Spinal cord (tissue), 10 donors: Measurements from ENCODE around the gene EIF3I. TPM values are rescaled to one million over a fixed set of nuclear protein-coding genes. Genes with fewer than 3 reads are reported as not detected.

Experiments used
- DNase-seq, 6 donors: peaks; one replicate each; pipeline versions ENCODE4 v3.0.0 to v3.0.0-alpha.2; 2013 to 2015; ENCODE audit warnings: low spot score in 6 of 6, low read depth in 4 of 6
- H3K27ac ChIP-seq: one replicate; pipeline ENCODE4 v1.5.1; 2013; ENCODE audit warnings: low read depth, low read length, control low read depth
- H3K27me3 ChIP-seq: one replicate; pipeline ENCODE4 v1.6.1; 2013; ENCODE audit warnings: low read length; ENCODE audit not compliant: control insufficient read depth, insufficient read depth
- H3K36me3 ChIP-seq: one replicate; pipeline ENCODE4 v1.6.1; 2013; ENCODE audit warnings: low read length; ENCODE audit not compliant: control insufficient read depth, insufficient read depth
- H3K4me1 ChIP-seq: one replicate; pipeline ENCODE4 v1.6.1; 2013; ENCODE audit warnings: low read length; ENCODE audit not compliant: control insufficient read depth, insufficient read depth
- H3K4me3 ChIP-seq: one replicate; pipeline ENCODE4 v1.5.1; 2013; ENCODE audit warnings: low read depth, low read length, control low read depth
- H3K9me3 ChIP-seq: one replicate; pipeline ENCODE4 v1.6.1; 2013; ENCODE audit warnings: low read length; ENCODE audit not compliant: control insufficient read depth, insufficient read depth
- WGBS: methylation state at CpG from one replicate; pipeline ENCODE4 v1.1.5; 2013; ENCODE audit warnings: missing lambda C conversion rate; ENCODE audit not compliant: insufficient coverage; 5-methylcytosine and 5-hydroxymethylcytosine counted together
- polyA plus RNA-seq, 2 donors: library from polyadenylated mRNA; unstranded; fragments of 120-200 nt; gene quantifications; one replicate each; pipeline ENCODE4 v1.2.1, GENCODE V29; 2013; ENCODE audit not compliant: insufficient read length in 2 of 2
- total RNA-seq, 2 donors: library from RNA; depleted of rRNA in 1 of 2; stranded (reverse); fragments of 120-200 nt in 1 of 2; fragments of >200 nt in 1 of 2; gene quantifications; one replicate each; pipeline versions ENCODE4 v1.2.3 to v1.2.4, GENCODE V29; 2013 to 2014
- donor health status: healthy.

The EIF3I gene
- total and polyA plus RNA-seq, 4 donors = 94.9 to 185 (median 166) TPM

DNA sequence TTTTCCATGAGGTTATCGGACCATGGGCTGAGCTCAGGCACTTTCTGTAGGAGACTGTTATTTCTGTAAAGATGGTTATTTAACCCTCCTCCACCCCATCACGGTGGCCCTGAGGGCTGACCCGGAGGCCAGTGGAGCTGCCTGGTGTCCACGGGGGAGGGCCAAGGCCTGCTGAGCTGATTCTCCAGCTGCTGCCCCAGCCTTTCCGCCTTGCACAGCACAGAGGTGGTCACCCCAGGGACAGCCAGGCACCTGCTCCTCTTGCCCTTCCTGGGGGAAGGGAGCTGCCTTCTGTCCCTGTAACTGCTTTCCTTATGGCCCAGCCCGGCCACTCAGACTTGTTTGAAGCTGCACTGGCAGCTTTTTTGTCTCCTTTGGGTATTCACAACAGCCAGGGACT is 24.4 kb upstream of the EIF3I start:
- no peak for DNase-seq
- no peak overlapping the region for H3K27ac ChIP-seq
- H3K36me3 ChIP-seq = peaks cover 60% of the 10 kb centered on the region
- no peak overlapping the region for H3K4me3 ChIP-seq
- WGBS = 58% methylated on average over 5 of the region's 6 CpGs
- peaks cover 43% of the 10 kb centered on the region for H3K4me1 ChIP-seq
- no peaks in the 10 kb centered on the region for H3K27me3 ChIP-seq
- H3K9me3 ChIP-seq = no peaks in the 10 kb centered on the region

DNA sequence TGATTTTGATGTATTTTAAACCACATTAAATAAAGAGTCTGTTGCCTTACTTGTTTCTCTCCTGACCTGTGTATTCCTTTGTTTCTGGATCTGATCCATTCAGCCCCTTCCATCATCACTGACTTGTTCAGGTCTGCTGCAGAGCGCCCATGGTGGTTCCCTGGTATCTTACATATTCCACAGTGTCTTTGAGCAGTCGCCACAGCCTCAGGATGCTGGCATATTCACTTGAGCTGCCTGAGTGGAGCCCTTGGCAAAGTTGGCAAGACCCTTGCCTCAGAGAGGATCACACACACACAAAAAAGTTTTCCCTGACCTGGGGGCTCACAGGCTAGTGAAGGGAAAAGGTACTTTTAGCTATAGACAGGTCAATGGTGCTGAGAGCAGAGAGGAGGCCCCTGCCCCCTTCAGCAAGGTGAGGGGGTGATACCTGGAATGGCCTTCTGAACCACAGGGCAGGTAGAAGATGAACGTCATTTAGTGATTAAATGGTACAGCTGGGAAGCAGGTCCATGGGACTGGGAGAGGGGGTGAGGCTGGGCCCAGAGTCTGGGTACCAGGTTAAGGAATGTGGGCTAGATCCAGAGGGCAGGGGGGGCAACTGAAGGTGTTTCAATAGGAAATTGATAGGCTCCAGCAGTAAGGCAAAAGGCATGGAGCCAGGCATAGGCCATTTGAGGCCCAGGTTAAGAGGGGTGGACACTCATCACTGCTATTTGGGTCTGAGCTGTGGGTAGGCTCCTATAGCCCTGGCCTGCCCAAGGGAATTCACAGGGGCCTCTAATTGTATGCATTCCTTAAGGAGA is 23.8 kb upstream of the EIF3I start:
- Histone ChIP-seq H3K4me1 (peaks cover 43% of the 10 kb centered on the region), H3K27me3 (no peaks in the 10 kb centered on the region), H3K27ac (no peak overlapping the region), H3K36me3 (peaks cover 58% of the 10 kb centered on the region), H3K4me3 (no peak overlapping the region), H3K9me3 (no peaks in the 10 kb centered on the region)
- 90% methylated on average over 3 of the region's 3 CpGs for WGBS
- DNase-seq = no peak

DNA sequence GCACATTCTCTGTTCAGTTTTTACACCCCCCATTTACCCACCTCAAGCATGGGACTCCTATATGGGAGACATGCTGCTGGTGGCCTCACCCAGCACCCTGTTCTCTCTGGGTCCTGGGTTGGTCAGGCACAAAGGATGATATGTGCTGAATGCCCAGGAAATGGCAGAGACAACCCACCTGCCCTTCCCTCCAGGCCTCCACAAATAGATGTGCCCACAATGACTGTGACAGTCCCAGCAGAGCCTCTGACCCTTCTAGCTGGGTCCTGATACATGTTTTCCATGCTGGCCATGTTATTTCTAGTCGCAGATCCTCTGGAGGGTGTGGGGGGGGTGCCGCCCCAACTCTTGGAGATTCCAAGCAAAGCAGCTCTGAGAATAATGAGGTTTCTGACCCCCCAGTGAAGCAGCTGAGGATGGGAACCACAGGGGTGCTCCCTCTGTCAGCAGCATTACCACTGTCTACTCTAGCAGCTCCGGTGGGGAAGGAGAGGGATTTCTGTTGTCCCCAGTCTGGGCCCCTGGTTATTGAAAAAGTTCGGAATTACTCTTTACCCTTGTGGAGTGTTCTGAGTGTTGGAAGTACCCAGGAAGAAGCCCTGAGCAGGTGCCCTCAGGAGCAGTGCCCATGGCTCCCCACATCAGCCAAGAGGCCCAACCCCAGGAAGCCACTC is 23.0 kb upstream of the EIF3I start:
- peak overlapping the region; percentile 4 for H3K4me3 ChIP-seq
- peaks cover 58% of the 10 kb centered on the region for H3K36me3 ChIP-seq
- WGBS = 60% methylated on average over 2 of the region's 4 CpGs

DNA sequence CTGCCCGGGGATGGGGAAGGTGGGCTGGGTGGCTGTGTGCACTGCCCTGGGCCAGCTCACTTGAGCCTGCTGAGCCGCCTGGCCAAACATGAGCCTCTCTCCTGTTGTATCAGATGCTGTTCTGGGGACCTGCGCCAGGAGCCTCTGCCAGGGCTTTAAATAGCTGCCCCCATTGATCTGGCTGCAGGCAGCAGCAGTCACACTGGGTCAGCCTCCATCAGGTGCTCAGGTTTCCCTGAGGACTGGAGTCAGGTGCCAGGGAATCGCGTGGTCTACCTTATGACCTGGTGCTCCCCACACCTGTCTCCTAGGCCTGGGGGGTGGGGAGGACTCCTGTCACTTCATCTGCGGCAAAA is 22.5 kb upstream of the EIF3I start:
- WGBS = 33% methylated on average over 3 of the region's 6 CpGs
- peaks cover 57% of the 10 kb centered on the region for H3K36me3 ChIP-seq
- H3K27ac ChIP-seq = peak overlapping the region; percentile 96
- H3K4me1 ChIP-seq = peaks cover 44% of the 10 kb centered on the region
- H3K27me3 ChIP-seq = no peaks in the 10 kb centered on the region
- H3K9me3 ChIP-seq = no peaks in the 10 kb centered on the region
- peak in 1 of 6 donors; percentile 58 for DNase-seq
- peak overlapping the region; percentile 64 for H3K4me3 ChIP-seq

More for the DNA sequence above, 23.0 kb upstream of the EIF3I start:
- no peaks in the 10 kb centered on the region for H3K9me3 ChIP-seq
- H3K27me3 ChIP-seq = no peaks in the 10 kb centered on the region
- peaks cover 43% of the 10 kb centered on the region for H3K4me1 ChIP-seq
- peak overlapping the region; percentile 96 for H3K27ac ChIP-seq
- no peak for DNase-seq

DNA sequence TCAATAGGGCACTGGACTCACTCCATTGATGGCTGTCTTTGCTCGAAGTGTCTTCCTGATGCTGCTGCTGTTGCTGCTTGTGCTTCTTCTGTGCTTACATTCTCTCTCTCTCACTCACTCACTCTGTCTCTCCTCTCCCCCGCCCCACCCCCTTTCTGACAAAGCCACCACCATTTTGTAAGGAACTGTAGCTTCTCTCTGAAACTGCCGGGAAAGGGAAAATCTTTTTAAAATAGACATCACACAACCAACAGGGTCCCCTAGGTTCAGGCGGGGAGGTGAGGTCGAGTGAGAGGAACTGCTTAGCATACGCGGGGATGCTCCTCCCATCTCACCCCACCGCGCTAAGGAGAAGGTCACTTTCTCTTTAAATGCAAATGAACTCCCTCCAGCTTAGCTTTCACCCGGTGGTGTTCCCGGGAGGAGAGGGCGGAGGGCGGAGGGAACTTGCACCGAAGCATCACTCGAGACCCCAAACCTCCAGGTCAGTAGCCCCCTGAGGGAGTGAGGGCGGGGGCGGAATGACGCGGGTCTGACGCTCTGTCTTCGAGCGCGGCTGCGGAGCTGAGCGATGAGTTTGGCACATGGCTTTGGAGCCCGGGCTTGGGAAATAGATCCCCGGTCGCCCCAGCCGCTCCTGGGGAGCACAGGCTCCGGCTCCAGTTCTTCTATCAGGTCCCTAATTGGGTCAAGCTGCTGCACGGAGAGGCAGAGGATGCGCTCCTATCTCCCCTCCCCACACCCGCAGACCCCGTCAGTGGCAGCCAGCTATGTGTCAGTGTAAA is 21.8 kb upstream of the EIF3I start, which contains the start of gene CCDC28B:
CCDC28B (plus strand) TSS at position 370 of the 785 bp plus-strand sequence. CDS start 1,341 bp downstream, outside the sequence.
- H3K36me3 ChIP-seq = peaks cover 54% of the 10 kb centered on the region
- H3K27me3 ChIP-seq = no peaks in the 10 kb centered on the region
- WGBS = 0% methylated on average over 22 of the region's 34 CpGs
- H3K9me3 ChIP-seq = no peaks in the 10 kb centered on the region
- peak within 1 kb of the TSS; percentile 64 for H3K4me3 ChIP-seq
- DNase-seq = peak in 5 of 6 donors; percentile 68 to 96 (median 77)
- peak within 1 kb of the TSS; percentile 96 for H3K27ac ChIP-seq
- H3K4me1 ChIP-seq = peaks cover 52% of the 10 kb centered on the region

DNA sequence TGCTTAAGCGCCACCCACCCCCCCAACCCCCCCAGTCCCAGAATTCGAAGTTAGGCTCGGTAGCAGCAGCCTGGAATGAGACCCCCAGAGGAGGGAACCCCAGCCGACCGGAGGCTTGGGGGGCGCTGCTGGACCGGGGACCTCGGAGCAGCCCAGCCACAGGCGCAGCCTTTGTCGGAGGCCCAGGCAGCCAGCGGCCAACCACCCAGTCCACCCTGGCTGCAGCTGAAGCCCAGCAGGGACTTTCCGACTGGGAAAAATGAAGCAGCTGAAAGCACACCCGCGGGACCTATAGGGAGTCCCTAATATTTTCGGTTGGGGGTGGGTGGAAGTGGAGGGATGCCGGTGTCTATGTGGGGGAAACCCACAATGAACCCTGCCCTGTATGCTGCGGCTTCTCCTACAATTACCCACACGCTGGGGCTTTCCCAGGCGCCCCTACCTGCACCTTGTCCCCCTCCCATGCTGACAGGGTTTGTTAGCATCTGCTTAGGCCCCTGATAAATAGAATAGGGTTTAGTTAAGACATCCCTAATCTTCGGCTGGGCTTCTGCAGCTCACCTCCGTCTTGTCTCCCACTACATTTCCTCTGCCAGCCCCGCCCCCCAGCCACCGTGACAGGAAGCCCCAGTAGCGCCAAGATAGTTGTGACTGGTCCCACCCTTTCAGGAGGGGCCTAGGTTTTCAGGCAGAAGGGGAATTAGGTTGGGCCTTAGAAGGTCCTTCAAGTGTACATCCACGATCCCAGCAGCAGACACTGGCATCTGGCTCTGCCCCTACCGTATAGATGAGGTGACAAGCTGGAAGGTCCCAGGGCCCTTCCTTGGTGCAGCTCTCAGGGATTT is 21.0 kb upstream of the EIF3I start:
- Histone ChIP-seq H3K4me3 (peak overlapping the region; percentile 64), H3K27ac (peak overlapping the region; percentile 96), H3K27me3 (no peaks in the 10 kb centered on the region), H3K9me3 (no peaks in the 10 kb centered on the region), H3K4me1 (peaks cover 59% of the 10 kb centered on the region), H3K36me3 (peaks cover 49% of the 10 kb centered on the region)
- peak in 3 of 6 donors; percentile 32 to 84 (median 75) for DNase-seq
- WGBS = 3% methylated on average over 14 of the region's 26 CpGs

DNA sequence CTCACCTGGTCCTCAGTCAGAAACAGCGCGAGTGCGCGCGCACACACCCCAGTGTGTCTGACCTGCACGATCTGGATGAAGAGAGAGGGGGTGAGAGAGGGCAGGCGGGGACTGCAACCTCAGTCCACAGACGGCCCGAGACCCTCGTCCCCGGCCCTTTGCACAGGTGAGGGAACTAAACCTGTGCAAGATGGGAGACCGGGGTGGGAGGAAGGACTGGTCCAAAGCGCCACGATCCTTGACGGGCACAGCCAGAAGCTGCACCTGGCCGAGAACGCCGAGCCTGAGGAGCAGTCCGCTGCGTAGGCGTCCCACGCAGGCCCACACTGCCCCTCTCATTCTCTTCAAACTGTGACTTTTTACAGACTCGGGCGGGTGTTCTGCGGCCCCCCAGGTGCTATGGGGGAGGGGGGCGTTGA is 17.3 kb upstream of the EIF3I start:
- no peak for DNase-seq
- H3K4me1 ChIP-seq = peaks cover 58% of the 10 kb centered on the region
- H3K27me3 ChIP-seq = no peaks in the 10 kb centered on the region
- peak overlapping the region; percentile 47 for H3K27ac ChIP-seq
- H3K9me3 ChIP-seq = no peaks in the 10 kb centered on the region
- H3K36me3 ChIP-seq = peaks cover 40% of the 10 kb centered on the region
- H3K4me3 ChIP-seq = peak overlapping the region; percentile 82
- WGBS = 8% methylated on average over 21 of the region's 26 CpGs

DNA sequence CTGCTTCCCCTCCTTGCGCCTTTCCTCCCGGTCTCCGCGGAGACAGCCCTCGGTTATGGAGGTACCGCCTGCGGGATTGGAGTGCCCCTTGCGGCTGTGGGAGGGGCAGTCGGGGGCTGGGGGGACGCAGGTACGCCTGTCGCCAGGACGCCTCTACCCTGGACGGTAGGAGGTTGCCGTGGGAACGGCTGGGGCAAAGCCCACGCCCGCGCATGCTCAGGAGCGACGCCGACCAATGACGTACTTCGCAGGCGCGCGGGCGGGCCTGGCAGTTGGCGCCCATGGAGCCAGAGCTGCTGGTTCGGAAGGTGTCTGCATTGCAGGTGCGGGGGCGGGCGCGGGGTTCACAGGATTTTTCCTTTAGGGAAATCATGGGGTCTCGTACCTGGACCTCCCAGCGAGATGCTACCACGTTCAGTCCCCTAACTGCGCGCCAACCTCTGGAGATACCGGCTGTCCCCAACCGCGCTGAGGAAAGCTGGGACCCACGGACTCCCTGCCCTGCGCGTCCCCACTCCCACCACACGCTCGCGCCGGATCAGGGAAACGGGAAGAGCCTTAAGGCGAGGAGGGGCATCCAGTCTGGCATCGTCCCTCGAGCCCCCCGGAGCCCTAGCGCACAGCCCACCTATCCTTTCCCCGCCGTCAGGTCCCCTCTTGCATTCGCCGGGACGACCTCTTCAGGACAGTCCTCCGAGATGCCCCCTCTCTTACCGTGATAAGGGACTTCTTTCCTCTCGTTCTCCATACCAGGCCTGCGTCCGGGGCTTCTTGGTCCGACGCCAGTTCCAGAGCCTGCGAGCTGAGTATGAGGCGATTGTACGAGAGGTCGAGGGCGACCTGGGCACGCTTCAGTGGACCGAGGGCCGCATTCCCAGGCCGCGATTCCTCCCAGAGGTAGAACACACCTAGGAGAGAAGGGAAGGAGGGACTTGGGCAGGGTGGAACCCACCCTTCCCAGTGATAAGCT is 16.5 kb upstream of the EIF3I start, which contains the start of gene IQCC:
IQCC (plus strand) TSS at position 271 of the 970 bp plus-strand sequence; CDS start at position 282, 11 bp downstream.
- Histone ChIP-seq H3K27me3 (no peaks in the 10 kb centered on the region), H3K9me3 (no peaks in the 10 kb centered on the region), H3K27ac (peak within 1 kb of the TSS; percentile 47), H3K36me3 (peaks cover 40% of the 10 kb centered on the region), H3K4me3 (peak within 1 kb of the TSS; percentile 82), H3K4me1 (peaks cover 51% of the 10 kb centered on the region)
- peak in 5 of 6 donors; percentile 74 to 97 (median 83) for DNase-seq
- WGBS = 1% methylated on average over 75 of the region's 77 CpGs
